HFFc6 (cell line): ENCODE results near the gene UNC119. TPM values are rescaled to one million over a fixed set of nuclear protein-coding genes. Genes with fewer than 3 reads are reported as not detected.
"Not testable (repeated sequence)": the region's sequence is repeated elsewhere in the genome, so short reads cannot be mapped to it uniquely, and the experiment has no call there.

Experiments
- DNase-seq: peaks from one replicate; pipeline ENCODE4 v3.0.0-alpha.2; 2018
- H3K27ac Mint-ChIP-seq: 2 replicates; pipeline ENCODE4 v1.8.0; 2020; ENCODE audit warnings: mild to moderate bottlenecking, mixed read lengths
- H3K27me3 Mint-ChIP-seq: 2 replicates; pipeline ENCODE4 v1.8.0; 2021; ENCODE audit warnings: mild to moderate bottlenecking, moderate library complexity, mixed read lengths; ENCODE audit not compliant: insufficient read depth
- H3K36me3 Mint-ChIP-seq: 2 replicates; pipeline ENCODE4 v1.8.0; 2021; ENCODE audit warnings: low read depth, mixed read lengths
- H3K4me1 Mint-ChIP-seq: 2 replicates; pipeline ENCODE4 v1.8.0; 2020; ENCODE audit warnings: low read depth, mixed read lengths
- H3K4me3 Mint-ChIP-seq: 2 replicates; pipeline ENCODE4 v1.8.0; 2020; ENCODE audit warnings: mild to moderate bottlenecking, moderate library complexity, mixed read lengths
- H3K9me3 Mint-ChIP-seq: 2 replicates; pipeline ENCODE4 v1.8.0; 2020; ENCODE audit warnings: mild to moderate bottlenecking, mixed read lengths
- total RNA-seq, 6 experiments: library from RNA; stranded (reverse); fragmentation: NEBNext Ultra II Directional; extraction: Animal tissue kit (Norgen Biotek cat#: 25700); gene quantifications; 2 replicates in 1 of 6; 3 replicates in 5 of 6; pipeline ENCODE4 v1.2.3, GENCODE V29; 2021
- TF ChIP-seq, protein P1 (sequence below): fragments of 200-600 bp; sonication (generic); IDR thresholded peaks from 2 replicates; pipeline ENCODE4 v1.5.0; 2021; ENCODE audit warnings: antibody characterized with exemption, mild to moderate bottlenecking

The UNC119 gene
- total RNA-seq, 6 experiments from 2014 or later, result 28.3 to 36.9 (median 30.1) TPM

DNA sequence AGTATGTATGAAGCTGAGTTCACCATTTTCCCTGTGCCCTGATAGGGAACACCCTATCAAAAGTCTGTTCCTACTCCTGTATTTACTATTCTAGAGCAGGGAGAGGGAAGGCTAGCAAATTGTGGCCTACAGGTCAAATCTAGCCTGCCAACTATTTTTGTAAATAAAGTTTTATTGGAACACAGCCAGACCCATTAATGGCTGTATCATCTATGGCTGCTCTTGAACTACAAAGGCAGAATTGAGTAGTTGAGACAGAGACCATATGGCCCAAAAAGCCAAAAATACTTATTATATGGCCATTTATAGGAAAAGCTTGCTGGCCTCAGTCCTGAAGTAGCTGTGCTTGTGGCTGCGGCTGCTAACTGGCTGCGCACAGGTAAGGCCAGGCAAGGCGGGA lies 28.5 kb upstream of the UNC119 start:
- H3K27me3 Mint-ChIP-seq, result peaks cover 2% of the 10 kb centered on the region
- TF ChIP-seq, protein P1, sequence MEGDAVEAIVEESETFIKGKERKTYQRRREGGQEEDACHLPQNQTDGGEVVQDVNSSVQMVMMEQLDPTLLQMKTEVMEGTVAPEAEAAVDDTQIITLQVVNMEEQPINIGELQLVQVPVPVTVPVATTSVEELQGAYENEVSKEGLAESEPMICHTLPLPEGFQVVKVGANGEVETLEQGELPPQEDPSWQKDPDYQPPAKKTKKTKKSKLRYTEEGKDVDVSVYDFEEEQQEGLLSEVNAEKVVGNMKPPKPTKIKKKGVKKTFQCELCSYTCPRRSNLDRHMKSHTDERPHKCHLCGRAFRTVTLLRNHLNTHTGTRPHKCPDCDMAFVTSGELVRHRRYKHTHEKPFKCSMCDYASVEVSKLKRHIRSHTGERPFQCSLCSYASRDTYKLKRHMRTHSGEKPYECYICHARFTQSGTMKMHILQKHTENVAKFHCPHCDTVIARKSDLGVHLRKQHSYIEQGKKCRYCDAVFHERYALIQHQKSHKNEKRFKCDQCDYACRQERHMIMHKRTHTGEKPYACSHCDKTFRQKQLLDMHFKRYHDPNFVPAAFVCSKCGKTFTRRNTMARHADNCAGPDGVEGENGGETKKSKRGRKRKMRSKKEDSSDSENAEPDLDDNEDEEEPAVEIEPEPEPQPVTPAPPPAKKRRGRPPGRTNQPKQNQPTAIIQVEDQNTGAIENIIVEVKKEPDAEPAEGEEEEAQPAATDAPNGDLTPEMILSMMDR, result no peak
- H3K9me3 Mint-ChIP-seq, result no peaks in the 10 kb centered on the region
- DNase-seq, result no peak
- H3K27ac Mint-ChIP-seq, result no peak overlapping the region
- H3K36me3 Mint-ChIP-seq, result peaks cover 7% of the 10 kb centered on the region; the same call in 1 of the 2 replicates
- no peak overlapping the region for H3K4me3 Mint-ChIP-seq
- H3K4me1 Mint-ChIP-seq, result peaks cover 11% of the 10 kb centered on the region

DNA sequence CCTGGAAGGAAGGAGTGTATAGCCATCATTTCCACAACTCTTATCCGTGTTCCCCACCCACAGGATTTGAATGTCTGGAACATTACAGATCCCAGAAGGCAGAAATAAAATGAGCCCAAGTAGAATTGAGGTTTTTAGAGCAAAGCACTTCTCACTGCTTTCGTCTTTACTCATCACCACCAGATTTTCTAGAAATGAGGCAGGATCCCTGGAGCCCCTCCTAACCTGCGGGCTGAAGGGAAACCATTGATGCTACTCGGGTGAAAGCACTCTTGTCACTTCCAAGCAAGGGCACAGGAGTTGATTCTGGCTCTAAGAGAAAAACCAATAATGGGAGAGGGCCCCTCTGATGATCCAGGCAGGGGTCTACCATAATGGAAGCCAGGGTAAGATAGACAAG lies 27.1 kb upstream of the UNC119 start:
- no peak overlapping the region for H3K27ac Mint-ChIP-seq
- TF ChIP-seq, protein P1, result no peak
- H3K27me3 Mint-ChIP-seq, result peaks cover 2% of the 10 kb centered on the region
- DNase-seq, result no peak
- no peak overlapping the region for H3K4me3 Mint-ChIP-seq
- peaks cover 13% of the 10 kb centered on the region for H3K4me1 Mint-ChIP-seq
- H3K36me3 Mint-ChIP-seq, result peaks cover 4% of the 10 kb centered on the region; the same call in 1 of the 2 replicates
- H3K9me3 Mint-ChIP-seq, result no peaks in the 10 kb centered on the region

DNA sequence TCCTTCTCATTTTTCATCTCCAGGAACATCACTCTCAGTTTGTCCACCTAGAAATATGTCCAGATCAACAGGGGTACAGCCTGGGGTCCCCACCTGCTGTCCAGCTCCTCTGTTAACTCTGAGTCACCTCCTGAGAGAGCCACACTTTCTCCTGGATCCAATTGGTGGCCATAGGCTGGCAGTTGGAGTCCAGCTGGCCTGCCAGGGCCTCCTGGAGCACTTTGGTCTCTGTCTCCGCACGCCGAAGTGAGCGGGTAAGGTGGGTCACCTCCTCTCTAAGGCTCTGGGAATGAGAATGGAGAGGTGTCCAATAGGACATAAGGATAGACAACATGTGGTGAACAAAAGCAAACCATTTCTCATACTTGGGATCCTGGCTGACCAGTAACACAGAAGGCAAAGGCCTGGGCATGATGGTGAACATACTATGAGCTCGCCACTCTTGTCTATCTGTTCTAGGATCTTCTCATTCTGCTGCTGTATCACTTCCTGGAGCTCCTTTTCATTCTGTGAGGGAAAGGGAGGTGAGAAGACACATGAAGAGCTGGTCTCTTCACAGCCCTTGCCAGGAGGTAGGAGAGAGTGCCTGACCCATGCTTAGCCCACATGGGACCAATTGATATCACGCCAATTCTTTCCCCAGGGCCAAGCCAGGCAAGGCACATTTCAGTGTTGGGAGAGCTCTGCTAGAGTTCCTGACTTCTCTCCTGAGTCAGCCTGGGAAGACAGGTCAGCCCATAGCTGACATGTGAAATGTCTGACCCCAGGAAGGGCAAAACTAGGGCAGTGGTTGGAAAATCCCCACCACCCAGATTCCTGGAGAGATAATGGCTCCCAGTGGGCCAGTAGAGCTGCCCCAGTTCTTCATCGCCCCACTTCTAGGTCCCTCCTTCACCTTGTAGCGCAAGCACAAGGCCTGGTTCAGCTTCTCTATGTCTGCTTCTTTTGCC lies 26.1 kb upstream of the UNC119 start:
- Mint-ChIP-seq H3K27me3 (peaks cover 2% of the 10 kb centered on the region), H3K27ac (no peak overlapping the region), H3K36me3 (peaks cover 4% of the 10 kb centered on the region; the same call in 1 of the 2 replicates), H3K4me3 (no peak overlapping the region), H3K4me1 (peaks cover 13% of the 10 kb centered on the region), H3K9me3 (no peaks in the 10 kb centered on the region)
- TF ChIP-seq, protein P1, result no peak
- no peak for DNase-seq

- TF ChIP-seq, protein P1, result no peak
- no peak for DNase-seq
- H3K27me3 Mint-ChIP-seq, result peaks cover 2% of the 10 kb centered on the region
- peaks cover 20% of the 10 kb centered on the region for H3K4me1 Mint-ChIP-seq
- H3K36me3 Mint-ChIP-seq, result peaks cover 4% of the 10 kb centered on the region; the same call in 1 of the 2 replicates
- no peaks in the 10 kb centered on the region for H3K9me3 Mint-ChIP-seq
- H3K27ac Mint-ChIP-seq, result no peak overlapping the region
- H3K4me3 Mint-ChIP-seq, result no peak overlapping the region
Measured at GRCh38 chr17:28577466-28577824, 25.0 kb upstream of the UNC119 start.

GRCh38 chr17:28576758-28577465 lies 24.5 kb upstream of the UNC119 start, which contains the start of gene ALDOC:
Gene ALDOC, minus strand, starts transcription at chr17:28576895. Its CDS starts 1,363 bp downstream, at chr17:28575532.
- peak within 1 kb of the TSS; percentile 52 for H3K4me3 Mint-ChIP-seq
- no peak within 1 kb of the TSS for H3K27ac Mint-ChIP-seq

GRCh38 chr17:28576016-28576415 lies 23.6 kb upstream of the UNC119 start:
- peaks cover 28% of the 10 kb centered on the region for H3K4me1 Mint-ChIP-seq
- not testable (repeated sequence) for H3K36me3 Mint-ChIP-seq, H3K9me3 Mint-ChIP-seq, H3K27me3 Mint-ChIP-seq, H3K27ac Mint-ChIP-seq, DNase-seq
- peak overlapping the region; percentile 52 for H3K4me3 Mint-ChIP-seq

More at GRCh38 chr17:28576758-28577465, 24.5 kb upstream of the UNC119 start, which contains the start of gene ALDOC:
- Mint-ChIP-seq H3K9me3 (no peaks in the 10 kb centered on the region), H3K4me1 (peaks cover 25% of the 10 kb centered on the region), H3K36me3 (peaks cover 4% of the 10 kb centered on the region; the same call in 1 of the 2 replicates), H3K27me3 (peaks cover 2% of the 10 kb centered on the region)
- TF ChIP-seq, protein P1, result no peak
- DNase-seq, result peak; percentile 76
